ENCODE data around the gene ZFYVE28.

DNA sequence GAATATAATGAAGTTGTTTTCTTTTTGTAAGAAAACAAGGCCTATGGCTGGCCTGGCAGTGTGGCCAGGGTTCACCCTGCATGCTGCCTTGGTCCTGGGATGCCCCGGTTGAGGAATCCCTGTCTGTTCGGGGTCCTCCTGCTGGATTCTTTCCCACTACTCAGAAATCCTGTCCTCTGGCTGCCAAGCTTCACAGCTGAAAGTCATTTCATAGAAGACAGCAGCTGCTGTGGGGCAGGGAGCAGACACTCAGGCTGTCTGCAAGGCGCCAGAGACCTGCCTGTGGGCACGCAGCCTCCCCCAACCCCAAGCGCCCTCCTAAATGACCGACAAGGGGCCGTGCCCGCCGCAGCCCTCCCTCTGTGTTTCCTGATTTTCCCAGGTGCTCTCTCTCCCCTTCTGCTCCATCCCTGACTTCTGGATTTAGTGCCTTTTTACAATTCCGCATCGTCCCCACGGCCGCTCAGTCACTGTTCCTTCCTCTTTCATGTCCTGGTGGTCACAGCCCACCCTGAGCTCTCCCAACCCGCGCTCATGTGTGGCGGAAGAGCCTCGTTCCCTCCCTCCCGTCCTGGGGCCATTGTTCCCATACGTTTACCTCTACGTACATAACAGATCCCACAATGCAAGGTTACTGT lies 27.5 kb downstream of the ZFYVE28 start:
- no peak for TF ChIP-seq GATA2 (IDR thresholded peaks at IDR 0.05; ENCODE audit: low read depth, low read length)
- no peak for TF ChIP-seq GATA3 (IDR thresholded peaks at IDR 0.05; ENCODE audit: low read depth, low read length)

Measured in SH-SY5Y (cell line).